Naive thymus-derived CD4-positive, alpha-beta T cell (primary cell): Measurements from ENCODE around the gene TMEM200A. TPM values are rescaled to one million over a fixed set of nuclear protein-coding genes. Genes with fewer than 3 reads are reported as not detected.
A peak's percentile ranks its signal among the peaks of the same experiment; 100 is the strongest.

Experiments used
- ATAC-seq: fragments of 150-1000 bp; cut with Tn5 transposase; 2 replicates; pipeline ENCODE4 v1.10.0; 2021; ENCODE audit warnings: mild to moderate bottlenecking, moderate library complexity
- CTCF ChIA-PET: fragments of 350-600 bp; sonication (Branson Sonifier 250); formaldehyde crosslinking; loops from one replicate; lab custom pipeline; 2021; ENCODE audit warnings: antibody characterized with exemption; lab: Charles Lee
- POLR2A ChIA-PET: fragments of 350-600 bp; sonication (Branson Sonifier 250); formaldehyde crosslinking; loops from one replicate; lab custom pipeline; 2021; ENCODE audit warnings: antibody characterized with exemption, inconsistent platforms; lab: Charles Lee
- DNase-seq, 9 donors: peaks; one replicate each; pipeline versions ENCODE4 v3.0.0 to v3.0.0-alpha.2; 2020 to 2022; ENCODE audit warnings: mixed read lengths in 1 of 9
- H3K27ac ChIP-seq: one replicate; pipeline ENCODE4 v1.7.0; 2013; ENCODE audit warnings: mild to moderate bottlenecking, low read depth, low read length, moderate library complexity
- H3K27me3 ChIP-seq, 2 donors: one replicate each; pipeline ENCODE4 v1.7.0; 2013; ENCODE audit warnings: low read length in 2 of 2, mild to moderate bottlenecking in 2 of 2, moderate library complexity in 2 of 2; ENCODE audit not compliant: control insufficient read depth in 2 of 2, insufficient read depth in 2 of 2
- H3K36me3 ChIP-seq, 3 experiments: 1 replicate in 2 of 3; 2 replicates in 1 of 3; pipeline ENCODE4 v1.7.0; 2013; ENCODE audit warnings: low read length in 3 of 3, mild to moderate bottlenecking in 3 of 3, moderate library complexity in 1 of 3; ENCODE audit not compliant: insufficient read depth in 3 of 3, control insufficient read depth in 2 of 3
- H3K4me1 ChIP-seq, 2 donors: one replicate each; pipeline ENCODE4 v1.7.0; 2013; ENCODE audit warnings: low read length in 2 of 2, mild to moderate bottlenecking in 2 of 2, moderate library complexity in 1 of 2; ENCODE audit not compliant: control insufficient read depth in 2 of 2, insufficient read depth in 2 of 2
- H3K4me3 ChIP-seq: 2 replicates; pipeline ENCODE4 v1.7.0; 2013; ENCODE audit warnings: mild to moderate bottlenecking, low read length
- H3K9me3 ChIP-seq, 3 experiments: 1 replicate in 2 of 3; 2 replicates in 1 of 3; pipeline ENCODE4 v1.7.0; 2013; ENCODE audit warnings: low read length in 3 of 3; ENCODE audit not compliant: control insufficient read depth in 2 of 3
- H3K27ac Mint-ChIP-seq, 9 donors: one replicate each; pipeline ENCODE4 v1.8.0; 2020 to 2022; ENCODE audit warnings: mixed read lengths in 9 of 9, mild to moderate bottlenecking in 8 of 9, moderate library complexity in 5 of 9, inconsistent platforms in 2 of 9
- H3K27me3 Mint-ChIP-seq, 5 donors: one replicate each; pipeline ENCODE4 v1.8.0; 2021 to 2022; ENCODE audit warnings: mixed read lengths in 5 of 5, mild to moderate bottlenecking in 1 of 5
- H3K36me3 Mint-ChIP-seq, 5 donors: one replicate each; pipeline ENCODE4 v1.8.0; 2020 to 2022; ENCODE audit warnings: mixed read lengths in 5 of 5, mild to moderate bottlenecking in 3 of 5, inconsistent platforms in 1 of 5
- H3K4me1 Mint-ChIP-seq, 7 donors: one replicate each; pipeline ENCODE4 v1.8.0; 2020 to 2022; ENCODE audit warnings: mixed read lengths in 7 of 7, mild to moderate bottlenecking in 3 of 7, inconsistent platforms in 1 of 7
- H3K4me3 Mint-ChIP-seq, 10 donors: one replicate each; pipeline ENCODE4 v1.8.0; 2020 to 2022; ENCODE audit warnings: mild to moderate bottlenecking in 10 of 10, mixed read lengths in 10 of 10, moderate library complexity in 6 of 10, inconsistent platforms in 2 of 10
- H3K9me3 Mint-ChIP-seq, 11 donors: one replicate each; pipeline ENCODE4 v1.8.0; 2020 to 2022; ENCODE audit warnings: mixed read lengths in 11 of 11, mild to moderate bottlenecking in 4 of 11, inconsistent platforms in 1 of 11, moderate library complexity in 1 of 11
- intact Hi-C, 2 donors: fragments of 100-400 bp; cut with micrococcal nuclease; formaldehyde crosslinking; loops; one replicate each; pipeline ENCODE4 v1.15.1; 2023
- polyA plus RNA-seq, 2 donors: library from polyadenylated mRNA; unstranded; fragments of 300-500 nt; fragmentation: Illumina TruSeq; gene quantifications; one replicate each; pipeline ENCODE4 v1.2.3, GENCODE V29; 2021
- total RNA-seq, 6 experiments: library from RNA in 5 of 6; stranded (reverse) in 5 of 6; gene quantifications; 1 replicate in 5 of 6; 2 replicates in 1 of 6; pipeline ENCODE4 v1.2.3 and lab custom pipeline; 2021 to 2026

Gene TMEM200A
- total and polyA plus RNA-seq, 7 experiments from 2014 or later = 0.15 to 7.2 (median 0.46) TPM; not detected in 1

GRCh38 chr6:130394246-130394645 is 28.4 kb downstream of the TMEM200A start:
- H3K9me3 Mint-ChIP-seq = peaks cover 0 to 9% (median 0%) of the 10 kb centered on the region in 11 donors
- Histone ChIP-seq H3K4me3 (no peak overlapping the region), H3K9me3 (no peaks in the 10 kb centered on the region), H3K27me3 (no peaks in the 10 kb centered on the region), H3K4me1 (peaks cover 0 to 6% of the 10 kb centered on the region in 2 donors), H3K36me3 (no peaks in the 10 kb centered on the region), H3K27ac (no peak overlapping the region)
- intact Hi-C loops = no loop called here
- H3K4me3 Mint-ChIP-seq = no peak overlapping the region
- H3K27ac Mint-ChIP-seq = no peak overlapping the region
- ChIA-PET CTCF (interaction anchor here (0.8 to 1.3 kb wide), 2 partner anchors 12 to 69 kb away, joined by 3 to 5 read pairs; no protein-coding TSS in a partner anchor), POLR2A (interaction anchor here (0.6 kb wide), 1 partner anchor 287 kb away, joined by 3 read pairs; no protein-coding TSS in a partner anchor)
- H3K27me3 Mint-ChIP-seq = peaks cover 0 to 10% (median 0%) of the 10 kb centered on the region in 5 donors
- peaks cover 0 to 29% (median 0%) of the 10 kb centered on the region in 5 donors for H3K36me3 Mint-ChIP-seq
- no peak for ATAC-seq
- no peak for DNase-seq
- peaks cover 4 to 17% (median 10%) of the 10 kb centered on the region in 7 donors for H3K4me1 Mint-ChIP-seq

GRCh38 chr6:130395164-130395563 is 29.3 kb downstream of the TMEM200A start:
- intact Hi-C loops = no loop called here
- H3K27me3 Mint-ChIP-seq = peaks cover 0 to 10% (median 0%) of the 10 kb centered on the region in 5 donors
- DNase-seq = no peak
- no peak overlapping the region for H3K4me3 Mint-ChIP-seq
- H3K27ac Mint-ChIP-seq = no peak overlapping the region
- POLR2A ChIA-PET = interaction anchor here (0.6 kb wide), 1 partner anchor 110 kb away, joined by 3 read pairs; no protein-coding TSS in a partner anchor
- no peak for ATAC-seq
- CTCF ChIA-PET = interaction anchor here (0.8 to 1.3 kb wide), 2 partner anchors 13 to 70 kb away, joined by 3 to 5 read pairs; no protein-coding TSS in a partner anchor
- Histone ChIP-seq H3K36me3 (no peaks in the 10 kb centered on the region), H3K4me3 (no peak overlapping the region), H3K27me3 (no peaks in the 10 kb centered on the region), H3K4me1 (peaks cover 0 to 6% of the 10 kb centered on the region in 2 donors), H3K9me3 (no peaks in the 10 kb centered on the region), H3K27ac (no peak overlapping the region)
- H3K9me3 Mint-ChIP-seq = peaks cover 0 to 13% (median 0%) of the 10 kb centered on the region in 11 donors
- H3K4me1 Mint-ChIP-seq = peaks cover 4 to 17% (median 10%) of the 10 kb centered on the region in 7 donors
- peaks cover 0 to 32% (median 0%) of the 10 kb centered on the region in 5 donors for H3K36me3 Mint-ChIP-seq

GRCh38 chr6:130396722-130397121 is 30.9 kb downstream of the TMEM200A start:
- ChIA-PET POLR2A (no interaction called here), CTCF (interaction anchor here (0.6 kb wide), 1 partner anchor 1510 kb away, joined by 3 read pairs; no protein-coding TSS in a partner anchor)
- Mint-ChIP-seq H3K36me3 (peaks cover 0 to 29% (median 0%) of the 10 kb centered on the region in 5 donors), H3K9me3 (peaks cover 0 to 13% (median 0%) of the 10 kb centered on the region in 11 donors), H3K27ac (peak overlapping the region in 1 of 9 donors; percentile 6), H3K4me3 (peak overlapping the region in 9 of 10 donors; percentile 48 to 80 (median 76)), H3K4me1 (peaks cover 5 to 28% (median 16%) of the 10 kb centered on the region in 7 donors), H3K27me3 (peaks cover 0 to 14% (median 0%) of the 10 kb centered on the region in 5 donors)
- intact Hi-C loops = no loop called here
- Histone ChIP-seq H3K4me1 (peaks cover 0 to 6% of the 10 kb centered on the region in 2 donors), H3K4me3 (peak overlapping the region; percentile 31), H3K36me3 (no peaks in the 10 kb centered on the region), H3K27ac (no peak overlapping the region), H3K9me3 (no peaks in the 10 kb centered on the region), H3K27me3 (no peaks in the 10 kb centered on the region)
- no peak for ATAC-seq
- DNase-seq = no peak

- no peak for DNase-seq
- no peaks in the 10 kb centered on the region for H3K27me3 ChIP-seq
- H3K27me3 Mint-ChIP-seq = peaks cover 0 to 27% (median 7%) of the 10 kb centered on the region in 5 donors
- intact Hi-C loops = no loop called here
- no peak overlapping the region for H3K4me3 ChIP-seq
- no peak overlapping the region for H3K27ac Mint-ChIP-seq
- H3K4me1 ChIP-seq = no peaks in the 10 kb centered on the region
- no peak overlapping the region for H3K27ac ChIP-seq
- H3K4me3 Mint-ChIP-seq = no peak overlapping the region
- CTCF ChIA-PET = no interaction called here
- peaks cover 0 to 6% (median 0%) of the 10 kb centered on the region in 11 donors for H3K9me3 Mint-ChIP-seq
- no peak for ATAC-seq
- no peaks in the 10 kb centered on the region for H3K36me3 ChIP-seq
- H3K9me3 ChIP-seq = no peaks in the 10 kb centered on the region
- peaks cover 0 to 15% (median 0%) of the 10 kb centered on the region in 5 donors for H3K36me3 Mint-ChIP-seq
- POLR2A ChIA-PET = no interaction called here
- H3K4me1 Mint-ChIP-seq = peaks cover 0 to 17% (median 12%) of the 10 kb centered on the region in 7 donors
These were observed 39.7 kb downstream of the TMEM200A start for GRCh38 chr6:130405549-130405948.

- no peak overlapping the region for H3K27ac Mint-ChIP-seq
These were observed 41.2 kb downstream of the TMEM200A start for GRCh38 chr6:130407032-130407431.

GRCh38 chr6:130409418-130410100 is 43.7 kb downstream of the TMEM200A start:
- ATAC-seq = no peak
- no peak for DNase-seq
- POLR2A ChIA-PET = no interaction called here
- H3K4me3 Mint-ChIP-seq = no peak overlapping the region
- Histone ChIP-seq H3K27me3 (no peaks in the 10 kb centered on the region), H3K9me3 (no peaks in the 10 kb centered on the region), H3K4me1 (no peaks in the 10 kb centered on the region), H3K27ac (no peak overlapping the region), H3K36me3 (no peaks in the 10 kb centered on the region), H3K4me3 (no peak overlapping the region)
- H3K36me3 Mint-ChIP-seq = peaks cover 0 to 19% (median 8%) of the 10 kb centered on the region in 5 donors
- intact Hi-C loops = no loop called here
- peaks cover 0 to 9% (median 3%) of the 10 kb centered on the region in 11 donors for H3K9me3 Mint-ChIP-seq
- peaks cover 0 to 10% (median 6%) of the 10 kb centered on the region in 7 donors for H3K4me1 Mint-ChIP-seq
- CTCF ChIA-PET = interaction anchor here (0.7 kb wide), 1 partner anchor 192 kb away, joined by 3 read pairs; no protein-coding TSS in a partner anchor
- no peak overlapping the region for H3K27ac Mint-ChIP-seq
- H3K27me3 Mint-ChIP-seq = peaks cover 0 to 21% (median 8%) of the 10 kb centered on the region in 5 donors

More at GRCh38 chr6:130407032-130407431, 41.2 kb downstream of the TMEM200A start:
- H3K9me3 Mint-ChIP-seq = peaks cover 0 to 6% (median 0%) of the 10 kb centered on the region in 11 donors
- POLR2A ChIA-PET = no interaction called here
- H3K36me3 Mint-ChIP-seq = peaks cover 0 to 14% (median 0%) of the 10 kb centered on the region in 5 donors
- ATAC-seq = no peak
- Histone ChIP-seq H3K9me3 (no peaks in the 10 kb centered on the region), H3K27ac (no peak overlapping the region), H3K4me3 (no peak overlapping the region), H3K36me3 (no peaks in the 10 kb centered on the region), H3K4me1 (no peaks in the 10 kb centered on the region), H3K27me3 (no peaks in the 10 kb centered on the region)
- CTCF ChIA-PET = no interaction called here
- no peak overlapping the region for H3K4me3 Mint-ChIP-seq
- DNase-seq = no peak
- H3K4me1 Mint-ChIP-seq = peaks cover 0 to 6% (median 6%) of the 10 kb centered on the region in 7 donors
- peaks cover 0 to 21% (median 7%) of the 10 kb centered on the region in 5 donors for H3K27me3 Mint-ChIP-seq
- intact Hi-C loops = no loop called here
